ENCODE data around the gene PRDM9. TPM values are rescaled to one million over a fixed set of nuclear protein-coding genes. Genes with fewer than 3 reads are reported as not detected.

The PRDM9 gene
- total and polyA plus RNA-seq, 2 of the 8 experiments (the other 6 are each of a cell fraction or from before 2014, with no cell fraction given), result not detected

- DNase-seq (ENCODE audit: low read depth in 1 of 2, low spot score in 2 of 2), result no peak
- Histone ChIP-seq H3K27ac (ENCODE audit: low read depth, low read length) (no peak overlapping the region), H3K18ac (ENCODE audit: extremely low read depth, low read length) (no peak overlapping the region), H3K14ac (ENCODE audit: insufficient read length) (no peak overlapping the region), H2AFZ (ENCODE audit: low read length) (no peak overlapping the region), H4K91ac (replicated peaks; ENCODE audit: insufficient read length, low read length) (no peak overlapping the region), H2BK12ac (ENCODE audit: low read depth, low read length) (no peak overlapping the region), H2BK20ac (ENCODE audit: low read length) (no peak overlapping the region), H2BK120ac (replicated peaks; ENCODE audit: low read depth, low read length) (no peak overlapping the region), H3K4me3 (ENCODE audit: extremely low read depth in 1 of 4, insufficient read depth in 2 of 4, low read depth in 3 of 4, low read length in 4 of 4) (no peak overlapping the region), H2BK5ac (ENCODE audit: low read depth, low read length) (no peak overlapping the region), H2AK5ac (ENCODE audit: low read depth, low read length) (no peak overlapping the region), H3K23me2 (ENCODE audit: low read depth, low read length) (no peaks in the 10 kb centered on the region), H4K8ac (ENCODE audit: extremely low read depth, insufficient read depth, low read length) (no peak overlapping the region), H3K4ac (replicated peaks; ENCODE audit: insufficient read length, low read depth, low read length) (no peak overlapping the region), H3K56ac (replicated peaks; ENCODE audit: insufficient read length, low read depth, low read length) (no peak overlapping the region), H3K23ac (ENCODE audit: insufficient read length) (no peak overlapping the region), H3K79me2 (ENCODE audit: control insufficient read depth in 1 of 2, insufficient read depth in 2 of 2, low read length in 2 of 2) (no peaks in the 10 kb centered on the region), H3K79me1 (ENCODE audit: low read depth, low read length) (no peaks in the 10 kb centered on the region), H3K4me1 (replicated peaks in 1 of 4; ENCODE audit: control insufficient read depth in 3 of 4, insufficient read depth in 4 of 4, low read length in 3 of 4) (no peaks in the 10 kb centered on the region), H3K36me3 (ENCODE audit: control insufficient read depth in 2 of 4, insufficient read depth in 4 of 4, low read length in 3 of 4) (no peaks in the 10 kb centered on the region), H3K4me2 (ENCODE audit: insufficient read depth in 1 of 2, low read depth in 2 of 2, low read length in 2 of 2) (no peak overlapping the region), H3K9ac (replicated peaks in 1 of 4; ENCODE audit: extremely low read depth in 1 of 4, low read depth in 3 of 4, low read length in 3 of 4) (no peak overlapping the region), H3K27me3 (replicated peaks in 1 of 4; ENCODE audit: control insufficient read depth in 3 of 4, extremely low read depth in 1 of 4, insufficient read depth in 3 of 4, low read length in 3 of 4) (no peaks in the 10 kb centered on the region), H4K5ac (ENCODE audit: insufficient read length, low read depth, low read length) (no peak overlapping the region), H4K20me1 (replicated peaks in 1 of 2; ENCODE audit: control insufficient read depth in 1 of 2, insufficient read depth in 2 of 2, low read length in 2 of 2) (no peaks in the 10 kb centered on the region), H3K9me3 (ENCODE audit: insufficient read depth in 2 of 2, low read depth in 1 of 2, low read length in 1 of 2) (no peaks in the 10 kb centered on the region), H2BK15ac (ENCODE audit: low read length) (no peak overlapping the region)
- FAIRE-seq, result no peak
- ChIA-PET POLR2A (ENCODE audit: partially characterized antibody) (no interaction called here), CTCF (ENCODE audit: partially characterized antibody) (no interaction called here)
- TF ChIP-seq HDAC6 (IDR thresholded peaks at IDR 0.05; ENCODE audit: low read depth, low read length) (no peak), POLR2A (IDR thresholded peaks at IDR 0.05; ENCODE audit: control extremely low read depth in 1 of 2, low read depth in 2 of 2, low read length in 2 of 2) (no peak)
- WGBS, 2 experiments (ENCODE audit: extremely low coverage in 1 of 2, insufficient coverage in 1 of 2, insufficient read length in 1 of 2, insufficient replicate concordance in 2 of 2, low coverage in 1 of 2, low lambda C conversion rate in 2 of 2, missing lambda C conversion rate in 1 of 2), result 100% methylated on average over 1 of the region's 1 CpG; no CpG with 5 or more reads in 1 of the 2 experiments
Measured at GRCh38 chr5:23523031-23523430, 15.6 kb downstream of the PRDM9 start.

Measured in H1 (cell line).